ENCODE measurements around the gene KNOP1. TPM values are rescaled to one million over a fixed set of nuclear protein-coding genes. Genes with fewer than 3 reads are reported as not detected.

Gene KNOP1
- total RNA-seq, 2 donors from 2014 or later: 18.4 to 22.8 TPM

DNA sequence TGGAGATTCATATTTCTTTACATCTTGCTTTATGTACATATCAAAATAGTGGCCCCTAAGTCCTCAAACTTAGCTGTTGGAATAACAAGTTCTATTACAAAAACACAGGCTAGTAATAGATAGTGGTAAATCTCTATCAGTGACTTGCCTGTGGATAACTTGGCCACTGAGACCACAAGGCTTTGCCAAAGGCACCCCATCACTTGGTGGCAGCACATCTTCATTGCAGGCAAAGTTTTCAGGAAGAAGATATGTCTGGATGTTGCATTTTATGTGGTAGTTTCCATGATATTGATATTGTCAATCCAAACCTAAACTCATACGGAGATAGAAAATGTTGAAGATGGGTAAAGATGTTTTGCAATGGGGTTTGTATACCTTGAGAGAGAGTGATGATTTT lies 58.5 kb downstream of the KNOP1 start:
- ATAC-seq (no peak), DNase-seq (no peak)
- intact Hi-C loops (cut with DNase I, micrococcal nuclease): no loop called here

DNA sequence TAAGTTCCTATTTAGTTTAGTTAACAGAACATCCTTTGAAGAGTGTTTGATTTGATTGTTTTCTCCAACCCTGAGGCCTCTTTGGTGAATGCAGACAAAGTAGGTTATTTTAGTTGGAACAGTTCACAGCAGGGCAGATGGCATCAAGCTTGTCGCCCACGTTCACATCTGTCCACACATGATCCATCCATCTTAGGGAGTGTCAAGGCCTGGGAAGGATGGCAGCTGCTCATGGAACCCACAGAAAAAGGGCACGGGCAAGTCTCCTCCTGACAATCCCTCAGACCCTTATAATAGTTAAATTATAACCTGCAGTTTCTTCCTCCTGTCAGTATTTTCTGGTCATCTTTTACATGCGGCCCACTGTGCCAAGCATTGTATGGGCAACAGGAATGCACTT lies 60.2 kb downstream of the KNOP1 start:
- intact Hi-C loops (cut with DNase I, micrococcal nuclease): no loop called here
- ATAC-seq (no peak), DNase-seq (no peak)

DNA sequence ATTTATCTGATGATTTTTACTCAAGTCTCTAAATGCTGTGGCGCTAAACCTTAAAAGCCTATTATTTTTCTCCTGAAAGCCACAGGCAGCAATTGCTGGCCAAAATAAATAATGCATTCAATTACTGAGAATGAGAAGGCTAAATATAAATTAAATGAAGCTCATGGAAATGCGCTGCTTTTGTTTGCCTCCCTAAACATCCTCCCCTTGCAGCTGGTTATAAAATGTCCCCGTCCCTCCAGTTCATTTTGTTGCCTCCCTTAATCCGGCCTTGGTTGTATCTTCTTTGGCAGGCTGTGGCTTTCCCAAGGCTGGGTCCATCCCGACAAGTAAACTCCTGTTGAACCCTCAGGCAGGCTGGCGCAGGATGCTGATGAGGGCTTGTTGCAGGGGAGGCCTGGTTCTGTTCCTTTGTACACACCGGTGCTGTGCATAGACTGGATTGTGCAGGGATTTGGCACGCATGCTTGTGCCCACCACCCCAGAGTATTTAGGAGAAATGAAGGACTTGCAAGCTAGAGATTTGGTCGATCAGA lies 62.7 kb downstream of the KNOP1 start:
- no peak for DNase-seq
- intact Hi-C loops (cut with DNase I, micrococcal nuclease): no loop called here
- no peak for ATAC-seq

DNA sequence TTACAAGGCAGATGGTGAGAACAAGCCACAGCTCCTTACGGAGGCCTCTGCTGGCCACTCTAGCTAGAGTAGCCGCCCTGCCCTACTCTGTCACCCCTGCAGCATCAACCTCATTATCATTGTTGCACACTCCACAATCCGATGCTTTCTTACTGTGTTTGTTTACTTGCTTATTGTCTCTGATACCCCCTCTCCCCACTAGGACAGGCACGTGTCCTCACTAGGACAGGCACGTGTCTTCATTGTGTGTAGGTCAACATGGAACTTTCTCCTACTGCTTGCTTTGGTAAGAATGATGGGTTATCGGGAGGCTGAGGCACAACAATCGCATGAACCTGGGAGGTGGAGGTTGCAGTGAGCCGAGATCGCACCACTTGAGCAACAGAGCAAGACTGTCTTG lies 63.9 kb downstream of the KNOP1 start:
- DNase-seq (no peak), ATAC-seq (no peak)
- intact Hi-C loops (cut with DNase I, micrococcal nuclease): no loop called here

Other genes with a start within 250 kb of the KNOP1 start
- gene GDE1, start 196.1 kb downstream of the KNOP1 start, total RNA-seq: 100 to 1,000 TPM; 116 to 126 TPM
- gene CCP110, start 194.3 kb downstream of the KNOP1 start, total RNA-seq: 1 to 10 TPM; 9.0 to 9.9 TPM
- 10 to 100 TPM; 51.1 to 53.0 TPM for gene VPS35L, start 162.5 kb downstream of the KNOP1 start, total RNA-seq
- gene IQCK, start within 50 bp of the KNOP1 start, total RNA-seq: 10 to 100 TPM; 11.0 to 13.8 TPM
- gene GPRC5B, start 166.6 kb upstream of the KNOP1 start, total RNA-seq: 1 to 10 TPM; 5.0 to 7.6 TPM

All from left colon (tissue), 2 donors.